GM12878 (cell line): ENCODE data around the gene GANAB. TPM values are rescaled to one million over a fixed set of nuclear protein-coding genes. Genes with fewer than 3 reads are reported as not detected.

Source experiments
- ATAC-seq: fragments of 200-7000 bp; cut with Tn5 transposase; 3 replicates; pipeline ENCODE4 v1.9.1; 2020; ENCODE audit warnings: mild to moderate bottlenecking, moderate library complexity
- BruUV-seq: library from RNA; stranded (reverse); fragments of 400-500 nt; replicated peaks from 2 replicates; lab custom pipeline; 2021; lab: Mats Ljungman, UMichigan
- CTCF ChIA-PET: fragments of 300-600 bp; sonication (Branson Sonifier 250); formaldehyde crosslinking; extraction: SDS; loops from one replicate; lab custom pipeline; 2021; ENCODE audit warnings: inconsistent platforms; lab: Yijun Ruan, JAX
- POLR2A ChIA-PET: fragments of 350-600 bp; formaldehyde crosslinking; extraction: SDS; loops from one replicate; lab custom pipeline; 2021; ENCODE audit warnings: inconsistent platforms; lab: Charles Lee
- RAD21 ChIA-PET: fragments of 300-600 bp; sonication (Branson Sonifier 250); formaldehyde crosslinking; loops from one replicate; lab custom pipeline; 2023; ENCODE audit warnings: antibody characterized with exemption; ENCODE audit not compliant: unreplicated experiment; lab: Charles Lee
- SMC1A ChIA-PET: fragments of 300-600 bp; sonication (Branson Sonifier 250); formaldehyde crosslinking; loops from one replicate; lab custom pipeline; 2023; ENCODE audit not compliant: unreplicated experiment, uncharacterized antibody; lab: Charles Lee
- DNase-seq: peaks from one replicate; pipeline ENCODE4 v3.0.0-alpha.2; 2011; ENCODE audit warnings: low read depth, low spot score
- FAIRE-seq: peaks from 3 replicates; lab custom pipeline; 2011; peaks lifted over from hg19 to GRCh38; lab: Jason Lieb, UNC
- H2AFZ ChIP-seq: 2 replicates; pipeline ENCODE4 v1.6.0; 2011; ENCODE audit warnings: low read depth, low read length, control low read depth; ENCODE audit not compliant: control insufficient read depth
- H3K27ac ChIP-seq: 2 replicates; pipeline ENCODE4 v1.5.1; 2011; ENCODE audit warnings: control low read depth; ENCODE audit not compliant: control insufficient read depth, insufficient read depth
- H3K27me3 ChIP-seq, 2 experiments: replicated peaks in 1 of 2; 2 replicates each; pipeline versions ENCODE4 v1.6.0 to v1.6.1; 2011; ENCODE audit warnings: low read length in 1 of 2; ENCODE audit not compliant: control insufficient read depth in 2 of 2, insufficient read depth in 2 of 2
- H3K36me3 ChIP-seq, 2 experiments: 2 replicates each; pipeline ENCODE4 v1.5.1; 2011; ENCODE audit warnings: low read length in 1 of 2; ENCODE audit not compliant: control insufficient read depth in 2 of 2, insufficient read depth in 2 of 2
- H3K4me1 ChIP-seq: 2 replicates; pipeline ENCODE4 v1.6.1; 2011; ENCODE audit warnings: mild to moderate bottlenecking, low read length, moderate library complexity, mixed read lengths; ENCODE audit not compliant: control insufficient read depth, insufficient read depth
- H3K4me2 ChIP-seq: 2 replicates; pipeline ENCODE4 v1.6.0; 2011; ENCODE audit warnings: control low read depth; ENCODE audit not compliant: control insufficient read depth, insufficient read depth
- H3K4me3 ChIP-seq: fragments of 200-600 bp; sonication (generic); 2 replicates; pipeline ENCODE4 v1.5.1; 2016
- H3K79me2 ChIP-seq: 2 replicates; pipeline ENCODE4 v1.6.0; 2011; ENCODE audit warnings: low read length; ENCODE audit not compliant: control insufficient read depth, insufficient read depth
- H3K9ac ChIP-seq: 2 replicates; pipeline ENCODE4 v1.8.0; 2011; ENCODE audit warnings: low read length, control low read depth, mixed read lengths; ENCODE audit not compliant: control insufficient read depth, insufficient read depth
- H3K9me3 ChIP-seq: replicated peaks from 3 replicates; pipeline ENCODE4 v1.5.1; 2011; ENCODE audit warnings: mild to moderate bottlenecking, low read length; ENCODE audit not compliant: control insufficient read depth, insufficient read depth
- H4K20me1 ChIP-seq: 2 replicates; pipeline ENCODE4 v1.6.0; 2011; ENCODE audit not compliant: control insufficient read depth, insufficient read depth
- CREB1 ChIP-seq: IDR thresholded peaks from 2 replicates; pipeline ENCODE4 v1.6.1; 2012; ENCODE audit warnings: low read depth, mild to moderate bottlenecking, inconsistent platforms
- IKZF1 ChIP-seq: fragments of 450-650 bp; conservative IDR thresholded peaks from 2 replicates; pipeline ENCODE4 v1.6.1; 2017; ENCODE audit warnings: antibody characterized with exemption, mild to moderate bottlenecking
- NFYA ChIP-seq: IDR thresholded peaks from 2 replicates; pipeline ENCODE4 v1.6.1; 2011; ENCODE audit warnings: low read depth, mild to moderate bottlenecking, low read length, improper control_type of control experiment, borderline replicate concordance
- PBX3 ChIP-seq: IDR thresholded peaks from 2 replicates; pipeline ENCODE4 v1.6.1; 2011; ENCODE audit warnings: mild to moderate bottlenecking, low read depth, low read length, moderate library complexity; ENCODE audit not compliant: insufficient replicate concordance
- PKNOX1 ChIP-seq: fragments of 450-650 bp; IDR thresholded peaks from 2 replicates; pipeline ENCODE4 v1.6.1; 2016; ENCODE audit warnings: mild to moderate bottlenecking
- ZBTB11 ChIP-seq: fragments of 450-650 bp; formaldehyde crosslinking; IDR thresholded peaks from 2 replicates; pipeline ENCODE4 v1.5.0; 2022; ENCODE audit warnings: mild to moderate bottlenecking, missing genetic modification characterization
- ZNF384 ChIP-seq: IDR thresholded peaks from 2 replicates; pipeline ENCODE4 v1.6.1; 2012; ENCODE audit warnings: low read depth, mild to moderate bottlenecking, low read length, improper control_type of control experiment, borderline replicate concordance
- WGBS: methylation state at CpG from one replicate; pipeline ENCODE4 v1.1.6; 2016; ENCODE audit warnings: low lambda C conversion rate; ENCODE audit not compliant: insufficient replicate concordance, insufficient coverage; ENCODE audit errors: missing lambda C conversion rate; 5-methylcytosine and 5-hydroxymethylcytosine counted together
- in situ Hi-C: fragments of 300-500 bp; cut with MboI; formaldehyde crosslinking; loops from 9 replicates; pipeline ENCODE4 v1.14.3; 2018; ENCODE audit warnings: mixed read lengths
- intact Hi-C: fragments of 100-400 bp; cut with micrococcal nuclease; formaldehyde crosslinking; loops from one replicate; pipeline ENCODE4 v1.14.2; 2022; ENCODE audit not compliant: unreplicated experiment
- polyA plus RNA-seq, 11 experiments: library from polyadenylated mRNA; depleted of rRNA in 4 of 11; unstranded in 6 of 11; stranded (reverse) in 5 of 11; fragments of >200 nt; fragmentation: Nextera tagmentation in 4 of 11; fragmentation: Illumina TruSeq in 1 of 11; extraction: Ambion mirVana in 4 of 11; extraction: Trizol in 1 of 11; gene quantifications; 1 replicate in 1 of 11; 2 replicates in 10 of 11; pipeline versions ENCODE4 v1.2.1 to v1.2.3, GENCODE V29; 2011 to 2016; ENCODE audit warnings: inconsistent platforms in 2 of 11, missing spikeins in 2 of 11, low read depth in 1 of 11
- total RNA-seq, 4 experiments: library from RNA; depleted of rRNA in 3 of 4; stranded (reverse); fragments of >200 nt in 3 of 4; fragmentation: Illumina TruSeq in 1 of 4; extraction: Trizol in 1 of 4; gene quantifications; 2 replicates each; pipeline versions ENCODE4 v1.2.1 to v1.2.3, GENCODE V29; 2013 to 2021

Gene GANAB
- total and polyA plus RNA-seq, 10 of the 15 experiments (the other 5 are each of a cell fraction or from before 2014, with no cell fraction given) = 4.5 to 175 (median 102) TPM

GRCh38 chr11:62607714-62608113, 38.7 kb downstream of the GANAB start:
- Histone ChIP-seq H3K36me3 (peaks cover 3 to 9% of the 10 kb centered on the region in 2 experiments; a peak in 3 of 4 replicates), H3K4me3 (no peak overlapping the region), H4K20me1 (no peaks in the 10 kb centered on the region; the same call in 1 of the 2 replicates), H3K9ac (no peak overlapping the region)
- no peak for ATAC-seq
- 48% methylated on average over 2 of the region's 4 CpGs for WGBS
- TF ChIP-seq CREB1 (0 out of 2 replicates have a peak, but pooled peaks have one; percentile 29), NFYA (no peak), PKNOX1 (peak; percentile 93), PBX3 (peak; percentile 46), ZBTB11 (no peak), IKZF1 (no peak), ZNF384 (no peak)
- TF ChIP-seq, all 136 proteins: peak for 3
- peaks cover 16% of the 10 kb centered on the region for H3K79me2 ChIP-seq
- RAD21 ChIA-PET = interaction anchor here (0.6 kb wide), 1 partner anchor 250 kb away, joined by 3 read pairs; no protein-coding TSS in a partner anchor
- DNase-seq = no peak
- no peak for FAIRE-seq
- H3K27me3 ChIP-seq = no peaks in the 10 kb centered on the region
- POLR2A ChIA-PET = interaction anchor here (0.6 to 1.1 kb wide), 4 partner anchors 10 to 58 kb away, joined by 3 to 7 read pairs (median 4); partner anchors contain the start of genes C11orf98, CSKMT and TUT1
- no peaks in the 10 kb centered on the region for H3K9me3 ChIP-seq
- H3K4me2 ChIP-seq = no peak overlapping the region
- SMC1A ChIA-PET = interaction anchor here (0.7 to 0.9 kb wide), 2 partner anchors 9 to 12 kb away, joined by 3 to 5 read pairs; no protein-coding TSS in a partner anchor
- CTCF ChIA-PET = interaction anchor here (4.9 kb wide), 1 partner anchor 16 kb away, joined by 41 read pairs; the partner anchor contains the start of gene TUT1
- no TSS peak for BruUV-seq
- no peak overlapping the region for H2AFZ ChIP-seq
- in situ Hi-C loops (no loop called here), intact Hi-C loops (no loop called here)
- H3K27ac ChIP-seq = no peak overlapping the region
- H3K4me1 ChIP-seq = peaks cover 14% of the 10 kb centered on the region
